MM.1S (cell line): Measurements from ENCODE around the gene FARP1.

Source experiments
- CTCF ChIP-seq: fragments of 300-600 bp; sonication (generic); IDR thresholded peaks from 2 replicates; pipeline ENCODE4 v1.5.1; 2016; ENCODE audit warnings: antibody characterized with exemption, low read length, mixed read lengths
- EZH2 ChIP-seq: fragments of 300-600 bp; sonication (generic); optimal IDR thresholded peaks from 2 replicates; pipeline ENCODE3; 2017; ENCODE audit warnings: low read depth, mild to moderate bottlenecking, antibody characterized with exemption, low read length, mixed read lengths
- EZH2phosphoT487 ChIP-seq: fragments of 300-600 bp; sonication (generic); IDR thresholded peaks from 2 replicates; pipeline ENCODE4 v1.6.1; 2018; ENCODE audit warnings: antibody characterized with exemption, low read length

- TF ChIP-seq CTCF (no peak), EZH2 (no peak), EZH2phosphoT487 (no peak)
These were observed 38.4 kb downstream of the FARP1 start for GRCh38 chr13:98181111-98181815.
